Stimulated activated CD8-positive, alpha-beta memory T cell treated with anti-CD3 and anti-CD28 coated beads, Interleukin-15, amount 100 ng/mL, for 4 hours (primary cell): ENCODE data around the gene ATXN10.
"Not testable (repeated sequence)": the region's sequence is repeated elsewhere in the genome, so short reads cannot be mapped to it uniquely, and the experiment has no call there.

Source experiments
- DNase-seq, 2 donors: peaks; one replicate each; pipeline ENCODE4 v3.0.0-alpha.2; 2020; ENCODE audit warnings: low read depth in 2 of 2

Gene ATXN10

GRCh38 chr22:45709060-45709739 lies 37.6 kb downstream of the ATXN10 start:
- DNase-seq, result no peak

GRCh38 chr22:45709866-45710265 lies 38.2 kb downstream of the ATXN10 start:
- DNase-seq, result no peak

DNA sequence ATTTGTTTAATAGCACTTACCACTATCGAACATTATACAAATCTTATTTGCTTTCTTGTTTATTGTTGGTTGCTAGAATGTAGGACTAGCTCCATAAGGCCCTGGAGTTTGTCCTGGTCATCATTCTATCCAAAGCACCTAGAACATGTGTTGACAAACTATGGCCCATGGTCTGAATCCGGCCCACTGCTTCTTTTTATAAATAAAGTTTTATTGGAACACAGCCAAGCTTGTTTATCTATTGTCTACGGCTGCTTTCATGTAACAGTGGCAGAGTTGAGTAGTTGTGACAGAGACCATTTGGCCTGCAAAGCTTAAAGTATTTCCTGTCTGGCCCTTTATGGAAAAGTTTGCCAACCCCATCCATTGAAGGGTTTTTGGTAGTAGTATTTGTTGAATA lies 38.8 kb downstream of the ATXN10 start:
- no peak for DNase-seq

- not testable (repeated sequence) for DNase-seq
These were observed 42.8 kb downstream of the ATXN10 start for GRCh38 chr22:45714390-45714789.

GRCh38 chr22:45717789-45718188 lies 46.2 kb downstream of the ATXN10 start:
- DNase-seq, result no peak

- no peak for DNase-seq
These were observed 46.8 kb downstream of the ATXN10 start for GRCh38 chr22:45718391-45718790.

DNA sequence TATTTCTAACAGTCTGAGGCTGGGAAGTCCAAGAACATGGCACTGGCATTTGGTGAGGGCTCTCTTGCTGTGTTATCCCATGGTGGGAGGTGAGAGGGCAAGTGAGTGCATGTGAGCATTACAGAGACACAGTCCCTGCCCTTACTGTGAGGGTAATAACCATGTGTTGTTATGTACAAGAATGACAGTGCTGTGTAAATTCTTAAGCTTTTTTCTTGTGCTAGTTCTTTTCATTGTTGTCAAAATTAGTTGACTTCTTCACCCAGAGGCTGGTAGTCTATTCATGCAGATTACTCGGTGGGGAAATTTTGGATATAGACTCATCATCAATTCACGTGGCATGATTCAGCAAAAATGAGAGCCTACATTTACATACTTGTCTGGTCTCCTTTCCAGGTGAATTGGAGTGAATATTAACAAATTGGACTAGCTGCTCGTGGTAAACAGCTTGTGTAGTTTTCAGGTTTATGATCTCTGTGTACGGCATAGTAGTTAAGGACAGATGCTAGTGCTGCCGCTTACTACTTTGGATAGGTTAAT lies 49.3 kb downstream of the ATXN10 start:
- DNase-seq, result no peak

- DNase-seq, result no peak
These were observed 50.4 kb downstream of the ATXN10 start for GRCh38 chr22:45722006-45722405.

DNA sequence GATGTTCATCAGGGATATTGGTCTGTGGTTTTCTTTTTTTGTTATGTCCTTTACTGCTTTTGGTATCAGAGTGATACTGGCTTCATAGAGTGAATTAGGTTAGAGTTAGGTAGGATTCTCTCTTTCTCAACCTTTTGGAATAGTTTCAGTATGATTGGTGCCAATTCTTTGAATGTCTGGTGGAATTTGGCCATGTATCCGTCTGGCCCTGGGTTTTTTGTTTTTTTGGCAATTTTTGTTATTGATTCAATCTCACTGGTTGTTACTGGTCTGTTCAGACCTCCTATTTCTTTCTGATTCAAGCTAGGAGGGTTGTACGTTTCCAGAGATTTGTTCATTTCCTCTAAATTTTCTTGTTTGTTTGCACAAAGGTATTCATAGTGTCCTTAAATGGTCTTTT lies 54.4 kb downstream of the ATXN10 start:
- DNase-seq, result no peak

DNA sequence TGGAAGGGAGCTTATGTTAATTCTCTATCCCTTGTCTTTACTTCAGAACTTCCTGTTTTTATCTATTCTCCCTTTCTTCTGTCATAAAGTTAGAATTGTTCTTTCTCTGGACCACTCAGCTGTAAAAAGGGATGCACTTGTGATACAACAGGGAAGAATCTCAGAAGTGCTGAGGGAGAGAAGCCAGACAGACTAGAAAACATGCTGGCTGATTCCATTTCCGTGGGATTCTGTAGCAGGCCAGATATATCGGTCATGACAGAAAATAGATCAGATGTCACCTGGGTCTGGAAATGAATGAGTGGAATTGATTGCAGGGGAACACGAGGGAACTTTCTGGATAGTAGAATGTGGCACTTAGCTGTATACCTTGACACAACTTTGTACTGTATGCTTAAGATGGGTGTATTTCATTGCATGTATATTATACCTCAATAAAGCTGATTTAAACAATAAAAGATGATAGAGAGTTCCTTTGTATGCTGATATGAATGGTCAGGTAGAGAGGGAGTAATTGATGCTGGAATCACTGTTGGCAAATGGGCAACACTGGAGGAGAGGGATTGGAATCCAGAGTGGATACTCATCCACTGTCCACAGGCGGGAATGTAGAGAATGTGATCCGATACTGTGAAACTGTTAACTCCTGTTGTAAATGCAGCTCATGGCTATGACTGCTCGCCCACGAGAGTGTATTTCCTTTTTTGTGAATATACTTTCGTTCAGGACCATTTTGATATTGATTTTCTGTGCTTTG lies 59.6 kb downstream of the ATXN10 start:
- no peak for DNase-seq

DNA sequence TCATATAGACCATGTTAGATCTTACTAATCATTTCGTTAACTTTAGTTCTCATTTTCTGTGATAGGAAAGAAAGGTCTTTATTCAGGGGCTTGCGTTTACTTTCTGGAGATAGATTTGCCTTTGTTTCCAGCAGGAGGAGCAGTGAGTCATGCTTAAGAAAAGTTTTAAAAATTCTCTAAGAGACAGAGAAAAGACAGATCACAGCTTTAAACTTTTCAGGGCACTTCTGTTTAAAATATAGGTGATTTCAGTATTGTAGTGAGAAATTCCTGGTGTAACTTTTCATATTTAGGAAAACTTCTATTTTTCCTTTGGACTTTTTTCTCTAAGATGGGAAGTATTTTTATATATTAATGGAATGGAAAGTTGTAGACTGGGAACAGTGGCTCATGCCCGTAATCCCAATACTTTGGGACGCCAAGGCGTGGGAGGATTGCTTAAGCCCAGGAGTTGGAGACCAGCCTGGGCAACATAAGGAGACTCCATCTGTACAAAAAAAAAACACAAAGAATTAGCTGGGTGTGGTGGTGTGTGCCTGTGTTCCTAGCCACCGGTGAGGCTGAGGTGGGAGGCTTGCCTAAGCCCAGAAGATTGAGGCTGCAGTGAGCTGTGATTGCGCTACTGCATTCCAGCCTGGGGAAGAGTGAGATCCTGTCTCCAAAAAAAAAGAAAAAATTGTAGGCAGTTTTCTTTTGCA lies 60.3 kb downstream of the ATXN10 start:
- DNase-seq, result no peak

DNA sequence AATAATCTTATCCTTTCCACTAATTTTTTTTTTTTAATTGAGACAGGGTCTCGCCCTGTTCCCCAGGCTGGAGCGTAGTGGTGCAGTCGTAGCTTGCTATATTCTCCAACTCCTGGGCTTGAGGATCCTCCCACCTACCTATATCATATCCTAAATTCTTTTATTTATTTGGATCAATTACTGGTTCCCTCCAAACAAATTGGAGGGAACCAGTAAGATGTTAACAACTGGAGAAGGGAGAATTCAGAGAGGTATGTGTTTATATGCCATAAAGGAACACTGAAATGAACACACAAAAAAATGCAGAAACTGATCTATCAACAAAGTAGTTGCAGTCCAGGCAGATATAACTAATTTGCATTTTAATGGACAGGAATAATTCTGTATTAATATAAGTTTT lies 63.6 kb downstream of the ATXN10 start:
- DNase-seq, result no peak

GRCh38 chr22:45738206-45738605 lies 66.6 kb downstream of the ATXN10 start:
- DNase-seq, result no peak

GRCh38 chr22:45740236-45740635 lies 68.6 kb downstream of the ATXN10 start:
- DNase-seq, result no peak

GRCh38 chr22:45742866-45743450 lies 71.3 kb downstream of the ATXN10 start:
- DNase-seq, result no peak

DNA sequence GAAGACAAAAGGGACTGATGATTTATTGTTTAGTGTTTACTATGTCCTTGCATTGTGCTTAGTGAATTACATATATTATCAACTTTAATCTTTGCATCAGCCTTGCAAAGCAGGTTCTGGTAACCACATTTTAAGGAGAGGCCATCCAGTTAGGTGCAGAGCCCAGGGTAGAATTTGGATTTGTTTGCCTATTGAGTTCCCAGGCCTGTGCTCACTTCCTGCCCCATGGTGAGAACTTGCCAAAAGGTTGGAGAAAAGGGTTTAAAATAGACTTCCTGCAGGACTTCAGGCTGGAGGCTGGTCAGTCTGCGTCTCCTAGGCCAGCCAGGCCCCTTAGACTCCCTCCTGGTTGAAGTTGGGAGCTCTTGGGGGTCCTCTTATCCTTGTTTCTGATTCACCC lies 72.1 kb downstream of the ATXN10 start:
- DNase-seq, result no peak

- DNase-seq, result no peak
These were observed 72.8 kb downstream of the ATXN10 start for GRCh38 chr22:45744442-45744841.

DNA sequence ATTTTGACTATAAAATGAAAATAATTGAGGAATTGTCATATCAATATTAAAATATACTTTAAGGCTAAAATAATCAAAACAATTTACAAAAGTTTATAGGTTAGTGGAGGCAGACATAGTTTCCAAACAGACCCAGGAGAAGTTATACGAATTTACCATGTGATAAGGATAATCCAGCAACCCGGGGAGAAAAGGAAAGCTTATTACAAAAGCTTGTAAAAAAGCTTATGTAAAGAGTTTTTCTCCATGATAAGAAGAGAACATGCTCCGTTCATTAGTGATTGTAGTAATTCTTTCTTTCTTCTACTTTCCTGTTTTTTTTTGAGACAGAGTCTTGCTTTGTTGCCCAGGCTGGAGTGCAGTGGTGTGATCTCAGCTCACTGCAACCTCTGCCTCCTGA lies 79.0 kb downstream of the ATXN10 start:
- DNase-seq, result no peak

DNA sequence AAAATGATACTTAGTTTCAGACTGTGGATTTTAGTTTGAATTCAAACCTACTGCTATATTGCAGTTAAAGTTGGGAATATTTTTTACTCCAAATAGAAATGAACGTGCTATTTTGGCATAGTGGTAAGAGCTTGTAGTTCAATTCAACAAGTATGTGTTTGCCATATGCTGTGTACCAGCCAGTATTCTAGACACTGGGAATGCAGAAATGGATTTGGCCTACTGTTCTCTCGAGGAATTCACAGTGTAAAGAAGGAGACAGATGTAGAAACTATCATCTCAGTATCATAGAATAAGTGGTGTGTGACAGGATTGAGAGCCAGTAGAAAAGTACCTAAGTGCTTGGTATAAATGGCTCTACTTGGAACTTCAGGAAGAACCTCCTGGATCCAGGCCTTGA lies 80.4 kb downstream of the ATXN10 start:
- no peak for DNase-seq

DNA sequence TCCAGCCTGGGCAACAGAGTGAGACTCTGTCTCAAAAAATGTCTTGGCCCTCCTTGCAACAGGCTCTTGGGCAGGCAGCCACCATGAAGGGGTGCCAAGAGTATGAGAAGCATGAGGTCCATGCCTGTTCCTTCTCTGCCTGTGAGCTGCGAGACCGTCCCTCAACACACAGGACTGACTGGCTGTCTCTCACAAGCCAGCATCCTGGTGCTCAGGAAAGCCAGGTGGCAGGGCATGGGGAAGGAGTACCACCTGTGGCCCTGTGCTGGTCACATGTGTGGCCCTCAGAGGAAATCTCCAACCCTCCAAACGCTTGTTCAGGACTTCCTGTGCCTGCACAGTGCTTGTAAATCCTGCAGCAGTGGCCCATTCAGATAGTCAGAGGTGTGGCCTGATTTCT lies 83.2 kb downstream of the ATXN10 start:
- DNase-seq, result no peak

DNA sequence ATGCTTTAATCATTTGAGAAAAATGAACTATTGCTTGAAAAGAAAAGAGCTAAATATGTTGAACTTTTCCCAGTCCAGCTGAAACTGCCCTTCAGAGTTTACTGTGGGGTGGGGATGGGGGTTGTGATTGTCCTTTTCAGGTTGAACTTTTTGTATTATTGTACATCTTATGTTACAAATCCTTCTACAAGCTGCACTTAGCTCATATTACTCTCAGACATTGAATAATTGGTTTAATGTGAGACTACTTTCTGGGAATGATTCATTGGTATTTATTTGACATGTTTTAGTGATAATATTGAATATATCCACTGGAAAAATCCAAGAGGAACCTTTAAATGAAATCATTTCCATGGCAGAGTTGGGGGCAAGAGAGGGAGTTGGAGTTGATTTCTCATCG lies 84.9 kb downstream of the ATXN10 start:
- DNase-seq, result no peak

DNA sequence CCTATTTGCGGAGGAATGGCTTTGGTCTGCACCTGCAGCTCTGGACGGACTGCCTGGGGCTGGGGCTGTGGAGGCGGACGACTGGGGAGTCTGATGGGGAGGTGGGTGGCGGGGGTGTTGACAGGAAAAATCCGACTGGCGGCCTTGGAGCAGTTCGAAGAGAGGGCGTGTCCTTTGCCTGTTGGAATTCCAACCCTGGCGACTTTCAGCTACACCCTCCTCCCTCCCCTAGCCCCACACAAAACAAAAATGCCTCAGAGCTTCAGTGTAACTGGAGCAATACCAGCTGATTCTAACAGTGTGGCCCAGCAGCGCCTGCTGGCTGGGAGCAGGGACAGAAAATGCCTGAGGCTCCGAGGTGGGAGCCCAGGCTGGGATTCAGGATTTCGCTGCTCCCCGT lies 85.4 kb downstream of the ATXN10 start:
- no peak for DNase-seq
